Lower leg skin (tissue), 3 donors: ENCODE measurements around the gene ZCCHC8.
"Not testable (repeated sequence)": the region's sequence is repeated elsewhere in the genome, so short reads cannot be mapped to it uniquely, and the experiment has no call there.

Experiments used
- POLR2A ChIP-seq, 2 donors: fragments of 450-650 bp; IDR thresholded peaks; one replicate each; pipeline ENCODE4 v1.6.1; 2016 to 2017; ENCODE audit warnings: antibody characterized with exemption in 2 of 2, mild to moderate bottlenecking in 1 of 2, moderate library complexity in 1 of 2
- TF ChIP-seq, protein P1 (sequence below), 3 donors: fragments of 450-650 bp; IDR thresholded peaks; one replicate each; pipeline ENCODE4 v1.5.1; 2016; ENCODE audit warnings: antibody characterized with exemption in 3 of 3, mild to moderate bottlenecking in 3 of 3, moderate library complexity in 2 of 3

DNA sequence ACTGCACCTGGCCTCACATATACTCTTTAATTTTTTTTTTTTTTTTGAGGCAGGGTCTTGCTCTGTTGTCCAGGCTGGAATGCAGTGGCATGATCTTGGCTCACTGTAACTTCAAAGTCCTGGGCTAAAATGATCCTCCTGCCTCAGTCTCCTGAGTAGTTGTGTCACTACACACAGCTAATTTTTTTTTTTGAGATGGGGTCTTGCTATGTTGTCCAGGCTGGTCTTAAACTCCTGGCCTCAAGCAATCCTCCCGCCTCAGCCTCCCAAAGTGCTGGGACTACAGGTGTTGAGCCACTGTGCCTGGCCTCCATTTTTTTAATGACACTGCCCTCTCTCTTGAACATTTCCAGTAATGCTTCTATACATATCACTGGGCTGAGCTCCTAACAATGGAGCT is 16.3 kb downstream of the ZCCHC8 start:
- not testable (repeated sequence) for TF ChIP-seq POLR2A (IDR thresholded peaks at IDR 0.05)
- TF ChIP-seq, protein P1, sequence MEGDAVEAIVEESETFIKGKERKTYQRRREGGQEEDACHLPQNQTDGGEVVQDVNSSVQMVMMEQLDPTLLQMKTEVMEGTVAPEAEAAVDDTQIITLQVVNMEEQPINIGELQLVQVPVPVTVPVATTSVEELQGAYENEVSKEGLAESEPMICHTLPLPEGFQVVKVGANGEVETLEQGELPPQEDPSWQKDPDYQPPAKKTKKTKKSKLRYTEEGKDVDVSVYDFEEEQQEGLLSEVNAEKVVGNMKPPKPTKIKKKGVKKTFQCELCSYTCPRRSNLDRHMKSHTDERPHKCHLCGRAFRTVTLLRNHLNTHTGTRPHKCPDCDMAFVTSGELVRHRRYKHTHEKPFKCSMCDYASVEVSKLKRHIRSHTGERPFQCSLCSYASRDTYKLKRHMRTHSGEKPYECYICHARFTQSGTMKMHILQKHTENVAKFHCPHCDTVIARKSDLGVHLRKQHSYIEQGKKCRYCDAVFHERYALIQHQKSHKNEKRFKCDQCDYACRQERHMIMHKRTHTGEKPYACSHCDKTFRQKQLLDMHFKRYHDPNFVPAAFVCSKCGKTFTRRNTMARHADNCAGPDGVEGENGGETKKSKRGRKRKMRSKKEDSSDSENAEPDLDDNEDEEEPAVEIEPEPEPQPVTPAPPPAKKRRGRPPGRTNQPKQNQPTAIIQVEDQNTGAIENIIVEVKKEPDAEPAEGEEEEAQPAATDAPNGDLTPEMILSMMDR (IDR thresholded peaks at IDR 0.05): not testable (repeated sequence)
